Measurements from ENCODE around the gene LRRC57. TPM values are rescaled to one million over a fixed set of nuclear protein-coding genes. Genes with fewer than 3 reads are reported as not detected.

The LRRC57 gene
- total and polyA plus RNA-seq, 2 of the 13 experiments (the other 11 are each of a cell fraction or from before 2014, with no cell fraction given): 5.8 to 14.8 TPM

- TF ChIP-seq THAP9 (CRISPR knock-in tag; IDR thresholded peaks at IDR 0.05; ENCODE audit: borderline replicate concordance): peak; percentile 72; the same call in 1 of the 2 replicates
- no peak for TF ChIP-seq ZNF224 (CRISPR knock-in tag; IDR thresholded peaks at IDR 0.05)
- TF ChIP-seq, protein P1, sequence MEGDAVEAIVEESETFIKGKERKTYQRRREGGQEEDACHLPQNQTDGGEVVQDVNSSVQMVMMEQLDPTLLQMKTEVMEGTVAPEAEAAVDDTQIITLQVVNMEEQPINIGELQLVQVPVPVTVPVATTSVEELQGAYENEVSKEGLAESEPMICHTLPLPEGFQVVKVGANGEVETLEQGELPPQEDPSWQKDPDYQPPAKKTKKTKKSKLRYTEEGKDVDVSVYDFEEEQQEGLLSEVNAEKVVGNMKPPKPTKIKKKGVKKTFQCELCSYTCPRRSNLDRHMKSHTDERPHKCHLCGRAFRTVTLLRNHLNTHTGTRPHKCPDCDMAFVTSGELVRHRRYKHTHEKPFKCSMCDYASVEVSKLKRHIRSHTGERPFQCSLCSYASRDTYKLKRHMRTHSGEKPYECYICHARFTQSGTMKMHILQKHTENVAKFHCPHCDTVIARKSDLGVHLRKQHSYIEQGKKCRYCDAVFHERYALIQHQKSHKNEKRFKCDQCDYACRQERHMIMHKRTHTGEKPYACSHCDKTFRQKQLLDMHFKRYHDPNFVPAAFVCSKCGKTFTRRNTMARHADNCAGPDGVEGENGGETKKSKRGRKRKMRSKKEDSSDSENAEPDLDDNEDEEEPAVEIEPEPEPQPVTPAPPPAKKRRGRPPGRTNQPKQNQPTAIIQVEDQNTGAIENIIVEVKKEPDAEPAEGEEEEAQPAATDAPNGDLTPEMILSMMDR (CRISPR knock-in tag; IDR thresholded peaks at IDR 0.05): no peak
- no peak for TF ChIP-seq KLF6 (CRISPR knock-in tag; IDR thresholded peaks at IDR 0.05)
- TF ChIP-seq, protein P2, sequence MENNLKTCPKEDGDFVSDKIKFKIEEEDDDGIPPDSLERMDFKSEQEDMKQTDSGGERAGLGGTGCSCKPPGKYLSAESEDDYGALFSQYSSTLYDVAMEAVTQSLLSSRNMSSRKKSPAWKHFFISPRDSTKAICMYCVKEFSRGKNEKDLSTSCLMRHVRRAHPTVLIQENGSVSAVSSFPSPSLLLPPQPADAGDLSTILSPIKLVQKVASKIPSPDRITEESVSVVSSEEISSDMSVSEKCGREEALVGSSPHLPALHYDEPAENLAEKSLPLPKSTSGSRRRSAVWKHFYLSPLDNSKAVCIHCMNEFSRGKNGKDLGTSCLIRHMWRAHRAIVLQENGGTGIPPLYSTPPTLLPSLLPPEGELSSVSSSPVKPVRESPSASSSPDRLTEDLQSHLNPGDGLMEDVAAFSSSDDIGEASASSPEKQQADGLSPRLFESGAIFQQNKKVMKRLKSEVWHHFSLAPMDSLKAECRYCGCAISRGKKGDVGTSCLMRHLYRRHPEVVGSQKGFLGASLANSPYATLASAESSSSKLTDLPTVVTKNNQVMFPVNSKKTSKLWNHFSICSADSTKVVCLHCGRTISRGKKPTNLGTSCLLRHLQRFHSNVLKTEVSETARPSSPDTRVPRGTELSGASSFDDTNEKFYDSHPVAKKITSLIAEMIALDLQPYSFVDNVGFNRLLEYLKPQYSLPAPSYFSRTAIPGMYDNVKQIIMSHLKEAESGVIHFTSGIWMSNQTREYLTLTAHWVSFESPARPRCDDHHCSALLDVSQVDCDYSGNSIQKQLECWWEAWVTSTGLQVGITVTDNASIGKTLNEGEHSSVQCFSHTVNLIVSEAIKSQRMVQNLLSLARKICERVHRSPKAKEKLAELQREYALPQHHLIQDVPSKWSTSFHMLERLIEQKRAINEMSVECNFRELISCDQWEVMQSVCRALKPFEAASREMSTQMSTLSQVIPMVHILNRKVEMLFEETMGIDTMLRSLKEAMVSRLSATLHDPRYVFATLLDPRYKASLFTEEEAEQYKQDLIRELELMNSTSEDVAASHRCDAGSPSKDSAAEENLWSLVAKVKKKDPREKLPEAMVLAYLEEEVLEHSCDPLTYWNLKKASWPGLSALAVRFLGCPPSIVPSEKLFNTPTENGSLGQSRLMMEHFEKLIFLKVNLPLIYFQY (CRISPR knock-in tag; IDR thresholded peaks at IDR 0.05; ENCODE audit: borderline replicate concordance): peak; percentile 70; the same call in 1 of the 2 replicates
Observed at GRCh38 chr15:42495361-42496212, 53.0 kb downstream of the LRRC57 start, which contains the start of gene SNAP23 (continued).

All from HepG2 (cell line).